GM19467 (cell line): ENCODE results near the gene SHISA7.

Experiments
- ATAC-seq: cut with Tn5 transposase; IDR thresholded peaks from one replicate; pipeline ENCODE4 v1.9.1; 2021; ENCODE audit warnings: mild to moderate bottlenecking, moderate library complexity; ENCODE audit not compliant: unreplicated experiment

The SHISA7 gene

GRCh38 chr19:55464039-55464661 is 21.1 kb upstream of the SHISA7 start:
- no peak for ATAC-seq

- ATAC-seq = no peak
Observed at GRCh38 chr19:55463583-55464031, 20.5 kb upstream of the SHISA7 start.

- no peak for ATAC-seq
Observed at GRCh38 chr19:55462722-55463121, 19.6 kb upstream of the SHISA7 start.

GRCh38 chr19:55461974-55462626 is 19.0 kb upstream of the SHISA7 start:
- no peak for ATAC-seq

- peak; percentile 89 for ATAC-seq
Observed at GRCh38 chr19:55461259-55461973, 18.3 kb upstream of the SHISA7 start, which contains the start of gene ISOC2. Gene ISOC2, minus strand, starts transcription at chr19:55461642. Its CDS starts 5,156 bp downstream, at chr19:55456486.

- ATAC-seq = no peak
Observed at GRCh38 chr19:55460670-55461258, 17.7 kb upstream of the SHISA7 start.

- ATAC-seq = no peak
Observed at GRCh38 chr19:55459950-55460657, 17.0 kb upstream of the SHISA7 start.

GRCh38 chr19:55459551-55459949 is 16.4 kb upstream of the SHISA7 start:
- ATAC-seq = no peak

- no peak for ATAC-seq
Observed at GRCh38 chr19:55457683-55458457, 14.8 kb upstream of the SHISA7 start.

- no peak for ATAC-seq
Observed at GRCh38 chr19:55456347-55456746, 13.2 kb upstream of the SHISA7 start.

- no peak for ATAC-seq
Observed at GRCh38 chr19:55455576-55456235, 12.6 kb upstream of the SHISA7 start.

- no peak for ATAC-seq
Observed at GRCh38 chr19:55454787-55455243, 11.7 kb upstream of the SHISA7 start.

GRCh38 chr19:55453511-55454260 is 10.6 kb upstream of the SHISA7 start:
- ATAC-seq = no peak

GRCh38 chr19:55452749-55453346 is 9.7 kb upstream of the SHISA7 start:
- no peak for ATAC-seq

- ATAC-seq = no peak
Observed at GRCh38 chr19:55451965-55452748, 9.1 kb upstream of the SHISA7 start.

GRCh38 chr19:55451163-55451964 is 8.3 kb upstream of the SHISA7 start:
- ATAC-seq = no peak

- no peak for ATAC-seq
Observed at GRCh38 chr19:55449469-55449868, 6.4 kb upstream of the SHISA7 start.
